ENCODE results near the gene HECTD4.

HECTD4 gene

DNA sequence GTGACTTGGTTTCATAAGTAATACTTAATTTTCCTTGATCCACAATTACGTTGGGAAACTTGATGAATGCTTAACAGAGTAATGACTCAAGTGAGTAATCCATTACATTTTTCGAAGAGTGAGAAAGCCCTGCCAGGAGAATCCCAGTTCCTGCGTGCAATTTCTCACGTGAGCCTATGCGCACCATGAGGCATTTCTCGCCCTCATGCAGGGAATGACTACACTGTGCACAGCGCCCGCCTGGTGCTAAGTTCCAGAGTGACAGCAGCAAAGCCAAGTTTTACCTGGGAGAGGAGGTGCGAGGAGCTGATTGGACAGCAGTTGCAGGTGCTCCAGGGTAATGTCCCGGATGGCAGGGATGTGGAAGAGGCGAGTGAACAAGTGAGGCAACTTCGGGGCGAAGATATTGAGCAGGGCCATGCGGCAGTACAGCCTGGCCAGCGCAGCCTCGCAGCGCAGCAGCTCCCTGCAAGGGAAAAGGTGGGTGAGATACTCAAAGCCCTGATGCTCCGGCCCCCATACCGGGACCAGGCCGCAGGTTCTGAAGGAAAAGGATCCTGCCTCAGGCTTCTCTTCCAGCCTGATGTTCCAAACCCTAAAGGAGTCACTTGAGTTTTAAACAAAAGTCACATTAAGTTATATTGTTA is 187.5 kb downstream of the HECTD4 start:
- DNase-seq, result peak in 29 of 42 donors; percentile 21 to 76 (median 54)
- intact Hi-C loops (cut with DNase I), result no loop called here

DNA sequence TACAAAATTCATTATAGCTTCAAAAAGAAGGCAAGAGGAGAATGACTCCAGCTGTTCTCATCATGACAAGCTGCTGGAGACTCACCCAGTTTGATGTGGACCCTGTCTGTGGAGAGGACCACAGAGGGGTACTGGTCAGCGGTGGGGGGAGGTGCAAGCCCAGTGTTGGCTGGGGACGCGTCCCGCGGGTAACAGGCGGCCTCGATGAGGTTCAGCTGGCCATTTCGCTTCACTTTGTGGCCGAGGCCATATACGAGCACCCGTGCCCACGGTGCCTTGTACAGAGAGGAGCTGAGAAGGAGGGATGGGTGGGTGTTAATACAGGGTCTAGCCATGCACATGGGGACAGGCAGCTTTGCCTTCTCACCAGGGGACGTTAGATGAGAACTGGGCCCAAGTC is 189.8 kb downstream of the HECTD4 start:
- intact Hi-C loops (cut with DNase I), result no loop called here

DNA sequence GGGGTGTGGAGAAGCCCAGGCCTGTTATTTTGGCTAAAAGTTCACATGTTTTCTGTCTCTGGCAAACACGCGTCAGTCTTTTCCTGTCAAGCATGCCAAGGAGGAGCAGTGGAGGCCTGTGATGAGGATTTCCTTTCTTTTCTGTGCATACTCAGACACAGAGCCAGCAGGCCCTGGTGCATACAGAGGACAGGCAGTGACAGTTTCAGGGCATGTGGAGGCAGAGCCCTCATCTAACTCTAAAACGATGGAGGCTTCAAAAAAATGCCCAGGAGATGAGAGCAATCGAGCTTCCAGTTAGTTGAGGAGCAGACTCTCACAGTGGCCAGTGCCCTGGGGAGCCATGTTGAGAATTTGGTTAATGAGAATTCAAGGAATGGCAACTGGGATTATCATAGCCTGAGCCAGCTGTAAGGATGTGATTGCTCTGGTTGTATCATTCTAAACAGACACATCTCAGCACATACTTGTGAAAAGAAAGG is 190.3 kb downstream of the HECTD4 start:
- DNase-seq, result peak in 1 of 42 donors; percentile 10
- intact Hi-C loops (cut with DNase I), result no loop called here

More for the DNA sequence above, 189.8 kb downstream of the HECTD4 start:
- no peak for DNase-seq

DNA sequence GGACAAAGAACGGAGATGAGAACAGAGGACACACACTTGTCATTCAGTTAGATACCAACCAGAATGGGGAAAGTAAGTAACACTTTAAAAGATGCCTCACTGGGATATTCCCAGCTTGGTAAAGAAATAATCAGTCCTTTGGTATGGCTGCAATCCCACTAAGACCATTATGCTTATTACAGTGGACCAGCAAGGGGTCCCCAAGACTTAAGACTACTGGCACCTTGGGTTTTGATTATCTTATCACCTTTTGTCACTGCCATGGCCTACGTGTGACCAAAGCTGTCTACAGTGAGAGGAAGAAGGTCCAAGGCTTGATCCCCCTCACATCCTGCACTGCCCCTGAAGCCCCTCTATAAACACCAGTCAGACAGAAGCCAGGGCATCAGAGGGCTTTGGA is 191.0 kb downstream of the HECTD4 start:
- intact Hi-C loops (cut with DNase I), result no loop called here
- no peak for DNase-seq

DNA sequence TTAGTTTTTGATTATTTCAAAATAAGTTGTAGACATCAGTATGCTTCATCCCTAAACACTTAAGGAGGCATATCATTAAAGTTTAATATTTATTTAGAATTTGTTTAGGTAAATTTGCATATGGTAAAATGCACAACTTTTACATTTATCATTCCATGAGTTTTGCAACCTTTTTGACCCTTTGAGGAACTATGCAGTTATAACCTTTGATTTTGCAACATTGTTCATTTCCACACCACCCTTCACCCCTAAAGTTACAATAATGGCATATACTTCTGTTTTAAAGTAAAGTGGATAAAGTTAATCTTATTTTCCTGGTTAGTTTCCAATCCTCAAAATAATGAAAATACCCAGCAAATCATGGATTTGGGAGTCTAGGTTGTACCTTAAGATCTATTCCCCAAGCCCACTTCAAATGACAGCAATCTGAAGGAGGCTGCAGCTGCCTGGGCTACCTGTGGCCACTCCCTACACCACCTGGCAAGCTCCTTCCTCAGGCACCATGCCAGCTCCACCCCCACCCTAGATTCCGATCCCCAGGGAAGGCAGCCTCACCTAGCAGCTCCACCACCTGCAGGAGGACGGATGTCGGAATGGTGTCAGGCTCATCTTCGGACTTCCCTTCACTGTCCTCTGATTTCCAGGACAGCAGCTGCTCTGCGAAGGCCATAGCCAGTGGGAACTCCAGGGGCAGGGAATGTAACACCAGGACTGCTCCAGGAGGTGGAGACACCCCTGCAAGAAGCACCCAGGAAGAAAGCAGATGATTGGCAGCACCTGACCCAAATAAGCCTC is 191.8 kb downstream of the HECTD4 start:
- intact Hi-C loops (cut with DNase I), result no loop called here
- peak in 1 of 42 donors; percentile 28 for DNase-seq

DNA sequence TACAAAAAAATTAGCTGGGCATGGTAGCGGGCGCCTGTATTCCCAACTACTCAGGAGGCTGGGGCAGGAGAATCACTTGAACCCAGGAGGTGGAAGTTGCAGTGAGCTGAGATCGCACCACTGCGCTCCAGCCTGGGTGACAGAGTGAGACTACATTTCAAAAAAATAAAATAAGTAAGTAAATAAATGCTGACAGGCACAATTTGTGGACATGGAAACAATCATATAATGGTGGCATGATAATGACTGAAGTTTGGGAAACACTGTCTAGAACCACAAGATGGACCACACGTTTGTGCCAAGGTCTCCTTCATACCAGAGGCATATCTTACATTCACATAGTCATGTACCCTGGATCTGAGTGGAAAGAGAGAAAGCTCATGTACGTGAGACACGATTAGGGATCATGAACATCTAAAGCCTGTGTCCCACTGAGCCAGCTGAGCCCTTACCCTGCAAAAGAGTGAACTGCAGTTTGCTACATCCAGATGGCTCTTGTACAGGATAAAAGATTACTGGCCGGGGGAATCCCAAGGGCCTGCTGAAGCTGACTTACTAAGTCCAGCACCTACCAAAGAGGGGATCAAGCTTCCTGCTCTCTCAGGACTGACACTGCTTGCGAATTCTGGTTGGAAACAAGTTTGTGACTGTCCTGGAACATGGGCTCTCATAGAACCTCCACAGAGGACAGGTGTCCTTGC is 194.0 kb downstream of the HECTD4 start:
- no peak for DNase-seq
- intact Hi-C loops (cut with DNase I), result loop anchor here (10.0 kb wide), 2 partner anchors 63 to 197 kb away; partner anchors contain the start of genes HECTD4 and TRAFD1

DNA sequence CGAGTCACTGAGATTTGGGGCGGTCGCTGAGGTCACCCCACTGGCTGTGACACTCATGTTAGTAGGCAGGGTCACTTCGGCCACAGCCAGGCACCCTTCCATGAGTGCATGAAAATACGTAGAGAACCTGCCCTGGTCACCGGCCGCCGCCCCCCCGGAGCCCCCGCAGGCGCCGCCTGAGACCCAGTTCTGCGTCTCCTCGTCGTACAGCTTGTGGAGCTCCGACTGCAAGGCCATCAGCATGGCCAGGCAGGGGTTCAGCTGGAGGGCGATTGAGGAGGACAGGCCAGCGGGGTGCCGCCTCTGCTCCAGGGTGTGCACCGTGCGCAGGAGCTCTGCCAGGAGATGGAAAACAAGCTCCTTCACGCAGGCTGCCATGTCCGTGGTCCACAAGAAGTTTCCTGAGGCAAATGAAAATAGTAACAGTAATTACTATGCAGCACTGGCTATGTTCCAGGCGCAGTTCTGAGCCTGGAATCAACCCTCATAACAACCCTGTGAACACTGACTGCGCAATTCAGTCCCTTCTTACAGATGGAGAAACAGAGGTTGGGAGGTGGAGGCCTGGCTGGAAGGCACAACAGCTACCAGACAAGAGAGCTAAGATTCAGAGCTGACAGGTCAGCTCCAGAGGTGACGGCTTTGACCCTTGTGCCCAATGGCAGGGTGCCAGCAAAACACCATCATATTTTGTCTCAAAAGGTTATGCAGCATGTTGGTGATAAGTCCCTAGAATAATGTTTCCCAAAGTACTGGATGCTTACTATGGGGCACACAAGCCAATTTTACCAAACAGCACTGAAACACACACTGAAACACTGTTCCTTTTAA is 196.9 kb downstream of the HECTD4 start:
- intact Hi-C loops (cut with DNase I), result loop anchor here (10.0 kb wide), 2 partner anchors 61 to 199 kb away; partner anchors contain the start of genes HECTD4 and TRAFD1
- DNase-seq, result peak in 19 of 42 donors; percentile 21 to 68 (median 36)

DNA sequence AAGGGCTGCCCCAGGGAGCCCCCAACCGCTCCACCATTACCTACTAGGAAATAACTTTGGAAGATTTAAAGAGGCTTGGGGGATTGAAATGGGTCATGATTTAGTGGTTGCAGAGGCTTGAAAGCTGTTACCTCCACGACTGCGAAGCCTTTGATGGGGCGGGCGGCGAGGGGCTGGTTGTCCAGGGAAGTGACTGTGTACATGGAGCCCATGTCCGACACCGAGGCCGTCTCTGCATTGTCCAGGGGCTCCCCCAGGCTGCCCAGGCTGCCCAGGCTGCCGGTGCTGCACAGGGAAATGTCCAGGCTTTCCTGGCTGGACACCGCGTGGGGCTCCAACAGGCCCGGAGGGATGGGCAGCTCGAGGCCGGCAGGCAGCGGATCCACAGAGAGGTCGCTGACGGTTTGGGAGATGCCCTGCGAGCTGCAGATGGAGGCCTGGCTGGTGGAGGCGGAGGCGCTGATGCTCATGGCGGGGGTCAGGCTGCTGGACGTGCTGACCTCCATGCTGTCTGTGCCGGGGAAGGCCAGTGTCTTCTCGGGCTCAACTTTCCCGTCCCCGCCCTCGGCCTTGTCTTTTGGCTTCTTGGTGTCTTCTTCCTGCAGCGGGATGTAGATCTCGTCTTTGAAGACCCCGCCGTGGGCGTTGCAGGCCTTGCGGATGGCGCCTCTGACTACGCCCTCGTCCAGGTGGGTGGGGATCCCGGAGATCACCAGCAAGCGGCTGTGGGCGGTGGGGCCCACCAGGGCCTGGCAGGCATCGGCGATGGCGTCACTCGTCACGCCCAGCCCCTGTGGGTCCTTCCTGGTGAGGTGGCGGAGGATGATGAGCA is 198.0 kb downstream of the HECTD4 start:
- intact Hi-C loops (cut with DNase I), result loop anchor here (10.0 kb wide), 2 partner anchors 59 to 201 kb away; partner anchors contain the start of genes HECTD4 and TRAFD1
- DNase-seq, result no peak

DNA sequence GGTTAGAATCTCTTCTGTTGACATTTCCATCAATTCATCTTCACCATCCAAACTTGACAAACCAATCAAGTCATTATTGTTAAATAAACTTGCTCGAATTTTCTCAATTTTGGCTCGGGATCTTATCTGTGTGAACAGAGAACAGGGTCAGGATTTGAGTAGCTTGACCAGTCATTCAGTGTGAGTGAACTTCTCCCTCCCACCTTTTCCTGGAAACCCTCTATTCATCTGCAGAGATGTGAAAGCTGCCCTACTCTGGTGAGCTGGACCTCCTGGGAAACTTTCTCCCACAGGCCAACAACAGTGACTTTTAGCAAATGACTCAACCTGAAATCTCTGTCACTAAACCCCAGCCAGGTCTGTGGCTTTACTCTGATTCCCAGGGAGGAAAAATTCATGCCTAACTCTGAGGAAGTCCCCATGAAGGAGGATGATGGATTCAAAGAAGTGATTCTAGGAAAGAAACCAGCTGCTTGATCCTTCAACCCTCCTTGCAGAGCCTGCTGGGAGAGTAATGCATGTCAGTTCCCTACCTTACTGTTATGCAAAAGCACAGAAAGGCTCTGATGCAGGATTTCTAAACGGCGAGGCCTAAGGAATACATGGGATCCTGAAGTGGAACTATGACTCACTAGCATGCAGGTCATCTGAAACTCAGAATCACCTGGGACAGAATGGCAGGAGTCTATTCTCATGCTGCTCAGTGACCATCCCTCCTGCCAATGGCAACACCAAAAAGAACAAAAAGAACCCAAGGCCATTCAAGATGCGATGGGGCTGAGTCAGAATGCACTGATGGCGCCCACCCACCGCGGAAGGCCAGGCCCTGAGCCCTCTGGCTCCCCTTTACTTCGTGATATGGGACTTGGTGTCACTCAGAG is 198.8 kb downstream of the HECTD4 start:
- intact Hi-C loops (cut with DNase I), result loop anchor here (10.0 kb wide), 2 partner anchors 59 to 201 kb away; partner anchors contain the start of genes HECTD4 and TRAFD1
- DNase-seq, result peak in 5 of 42 donors; percentile 31 to 68 (median 38)

DNA sequence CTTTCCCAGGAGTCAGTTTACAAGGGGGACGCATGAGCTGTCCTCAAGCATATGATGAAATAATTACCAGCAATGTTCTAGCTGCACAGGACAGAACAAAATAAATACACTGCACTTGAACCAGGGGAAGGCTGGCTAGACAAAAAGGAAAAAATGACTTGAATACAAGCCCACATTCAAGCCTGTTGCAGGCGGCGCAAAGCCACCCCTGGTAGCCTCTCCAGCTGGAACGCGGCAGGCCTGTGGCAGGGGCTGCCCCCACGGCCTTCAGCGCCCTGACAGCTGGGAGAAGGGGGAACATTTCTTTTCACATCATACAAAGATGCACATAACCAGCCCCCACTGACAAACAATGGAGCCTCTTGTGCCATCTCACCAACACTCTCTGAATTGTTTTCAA is 199.7 kb downstream of the HECTD4 start:
- peak; percentile 83 to 97 (median 93) for DNase-seq
- intact Hi-C loops (cut with DNase I), result loop anchor here (10.0 kb wide), 2 partner anchors 58 to 202 kb away; partner anchors contain the start of genes HECTD4 and TRAFD1

DNA sequence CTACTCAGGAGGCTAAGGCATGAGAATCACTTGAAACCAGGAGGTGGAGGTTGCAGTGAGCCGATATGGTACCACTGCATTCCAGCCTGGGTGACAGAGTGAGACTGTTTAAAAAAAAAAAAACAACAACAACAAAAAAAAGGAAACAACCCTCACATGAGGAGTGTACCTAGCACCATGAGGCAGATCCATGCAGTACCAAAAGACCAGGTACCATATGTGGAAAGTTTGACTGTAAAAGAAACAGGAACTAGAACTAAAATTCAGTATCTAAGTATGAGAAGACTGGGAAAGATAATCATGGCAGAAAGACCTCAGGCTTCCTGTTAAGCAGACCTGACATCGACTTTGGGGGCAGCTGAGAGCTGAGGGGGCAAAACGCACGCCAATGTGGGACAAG is 201.8 kb downstream of the HECTD4 start:
- intact Hi-C loops (cut with DNase I), result loop anchor here (10.0 kb wide), 2 partner anchors 56 to 204 kb away; partner anchors contain the start of genes HECTD4 and TRAFD1
- DNase-seq, result peak in 2 of 42 donors; percentile 7 to 21

DNA sequence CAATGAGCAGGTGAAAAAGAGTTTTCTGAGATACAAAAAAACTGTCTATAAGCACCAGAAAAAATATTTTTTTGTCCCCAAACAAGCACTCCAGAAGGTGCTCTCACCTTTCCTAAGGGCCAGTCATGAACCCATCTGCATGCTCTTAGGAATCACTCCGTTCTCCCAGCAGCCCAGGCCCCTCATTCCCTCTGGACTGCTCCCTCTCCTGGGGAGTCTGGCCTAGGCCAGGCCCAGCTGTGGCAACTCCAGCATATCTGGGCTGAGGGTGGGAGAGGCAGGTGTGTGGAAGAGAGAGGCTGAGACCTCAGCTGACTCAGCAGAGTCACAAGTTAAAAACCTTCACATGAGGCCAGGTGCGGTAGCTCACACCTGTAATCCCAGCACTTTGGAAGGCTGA is 202.3 kb downstream of the HECTD4 start:
- intact Hi-C loops (cut with DNase I), result loop anchor here (10.0 kb wide), 2 partner anchors 55 to 205 kb away; partner anchors contain the start of genes HECTD4 and TRAFD1
- peak in 3 of 42 donors; percentile 7 to 21 (median 10) for DNase-seq

DNA sequence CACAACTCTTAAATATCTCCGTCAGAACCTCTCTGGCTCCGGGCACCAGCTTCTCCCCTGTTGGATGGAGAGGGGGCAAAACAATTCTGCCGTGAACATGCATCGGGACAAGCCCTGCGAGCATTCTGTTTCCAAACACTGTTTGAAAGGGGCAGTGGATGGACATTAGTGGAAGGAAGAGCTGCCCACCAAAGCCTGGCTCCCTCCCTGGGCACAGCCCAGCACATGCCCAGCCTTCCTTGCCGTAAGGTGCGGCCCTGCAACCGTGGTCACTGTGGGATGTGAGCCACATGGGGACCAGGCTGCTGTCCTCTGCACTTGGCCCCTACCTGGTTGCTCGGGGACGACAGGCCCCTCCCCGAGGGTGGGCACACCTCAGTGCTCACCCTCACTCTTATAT is 202.9 kb downstream of the HECTD4 start:
- peak in 3 of 42 donors; percentile 3 to 32 (median 14) for DNase-seq
- intact Hi-C loops (cut with DNase I), result no loop called here

DNA sequence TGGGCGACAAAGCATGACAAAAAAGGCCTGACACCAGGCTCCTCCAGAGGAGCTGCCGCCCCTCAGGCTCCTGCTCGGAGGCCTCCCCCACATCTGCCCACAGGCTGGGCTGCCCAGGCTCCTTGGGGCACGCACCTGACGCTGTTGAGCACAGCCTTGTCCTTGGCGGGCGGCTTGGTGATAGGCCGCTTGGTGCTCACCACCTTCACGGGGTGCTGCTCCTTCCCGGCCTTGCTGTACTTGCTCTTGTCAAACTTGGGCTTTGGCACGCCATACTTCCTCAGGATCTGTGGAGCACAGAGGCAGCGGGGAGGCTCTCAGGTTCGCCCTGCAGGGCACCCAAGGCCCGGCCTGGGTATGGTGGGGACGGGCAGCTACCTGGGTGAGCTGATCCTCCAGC is 203.4 kb downstream of the HECTD4 start:
- intact Hi-C loops (cut with DNase I), result no loop called here
- peak in 3 of 42 donors; percentile 13 to 34 (median 27) for DNase-seq

DNA sequence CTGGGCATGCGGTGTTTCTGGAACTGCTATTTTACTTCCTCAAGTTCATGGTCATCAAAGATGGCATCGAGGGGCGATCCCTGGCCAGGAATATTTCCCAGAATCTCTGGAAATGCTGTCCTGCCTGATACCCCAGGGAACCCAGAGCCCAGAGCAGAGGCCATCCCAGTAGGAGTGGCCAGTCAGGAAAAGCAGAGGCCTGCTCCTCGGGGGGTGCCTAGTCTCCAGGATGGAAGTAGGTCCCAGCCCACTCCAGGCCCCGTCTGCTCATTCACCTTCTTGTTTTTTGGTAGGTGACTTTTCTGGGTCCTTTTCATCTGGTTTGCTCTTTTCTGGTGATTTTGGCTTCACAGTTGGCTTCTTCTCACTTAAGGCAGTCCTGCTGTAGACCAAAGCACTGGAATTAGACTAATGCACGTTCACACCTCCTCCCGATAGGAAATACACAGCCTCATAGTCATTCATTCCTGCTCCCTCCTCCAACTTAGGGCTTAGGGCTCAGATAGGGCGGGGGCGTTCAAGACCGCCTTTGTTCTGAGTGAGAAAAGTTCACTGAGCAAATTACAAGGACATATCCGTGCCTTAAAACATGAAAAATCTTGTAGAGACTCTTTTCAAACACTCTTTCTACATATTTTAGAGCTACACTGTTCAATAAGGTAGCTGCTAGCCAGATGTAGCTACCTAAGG is 205.8 kb downstream of the HECTD4 start:
- intact Hi-C loops (cut with DNase I), result no loop called here
- DNase-seq, result peak in 27 of 42 donors; percentile 32 to 74 (median 48)

All from head of caudate nucleus (tissue), 42 donors.